Urinary bladder (tissue), 4 donors: ENCODE measurements around the gene KCNK5. TPM values are rescaled to one million over a fixed set of nuclear protein-coding genes. Genes with fewer than 3 reads are reported as not detected.

Source experiments
- DNase-seq: peaks from one replicate; pipeline ENCODE4 v3.0.0-alpha.2; 2015; ENCODE audit errors: extremely low spot score
- H3K27ac ChIP-seq: one replicate; pipeline ENCODE4 v1.5.1; 2013; ENCODE audit warnings: low read depth, mild to moderate bottlenecking, moderate library complexity
- H3K36me3 ChIP-seq: one replicate; pipeline ENCODE4 v1.6.1; 2013; ENCODE audit warnings: mild to moderate bottlenecking, moderate library complexity; ENCODE audit not compliant: insufficient read depth
- H3K4me1 ChIP-seq: one replicate; pipeline ENCODE4 v1.6.1; 2013; ENCODE audit warnings: mild to moderate bottlenecking, moderate library complexity; ENCODE audit not compliant: insufficient read depth
- H3K4me3 ChIP-seq: one replicate; pipeline ENCODE4 v1.5.1; 2013; ENCODE audit warnings: low read depth, low read length
- WGBS: extraction: QIAGEN DNeasy Blood & Tissue Kit; methylation state at CpG from one replicate; pipeline ENCODE4 v1.1.7; 2013; 5-methylcytosine and 5-hydroxymethylcytosine counted together
- polyA plus RNA-seq: library from polyadenylated mRNA; stranded (reverse); fragments of 200-250 nt; gene quantifications from one replicate; pipeline ENCODE4 v1.2.3, GENCODE V29; 2013
- total RNA-seq: library from RNA; depleted of rRNA; stranded (reverse); fragments of >200 nt; gene quantifications from one replicate; pipeline ENCODE4 v1.2.3, GENCODE V29; 2014
- donor health status: healthy with polysubstance abuse.
- donor health status: healthy.

KCNK5 gene
- total and polyA plus RNA-seq, 2 donors, result 2.3 to 3.1 TPM

DNA sequence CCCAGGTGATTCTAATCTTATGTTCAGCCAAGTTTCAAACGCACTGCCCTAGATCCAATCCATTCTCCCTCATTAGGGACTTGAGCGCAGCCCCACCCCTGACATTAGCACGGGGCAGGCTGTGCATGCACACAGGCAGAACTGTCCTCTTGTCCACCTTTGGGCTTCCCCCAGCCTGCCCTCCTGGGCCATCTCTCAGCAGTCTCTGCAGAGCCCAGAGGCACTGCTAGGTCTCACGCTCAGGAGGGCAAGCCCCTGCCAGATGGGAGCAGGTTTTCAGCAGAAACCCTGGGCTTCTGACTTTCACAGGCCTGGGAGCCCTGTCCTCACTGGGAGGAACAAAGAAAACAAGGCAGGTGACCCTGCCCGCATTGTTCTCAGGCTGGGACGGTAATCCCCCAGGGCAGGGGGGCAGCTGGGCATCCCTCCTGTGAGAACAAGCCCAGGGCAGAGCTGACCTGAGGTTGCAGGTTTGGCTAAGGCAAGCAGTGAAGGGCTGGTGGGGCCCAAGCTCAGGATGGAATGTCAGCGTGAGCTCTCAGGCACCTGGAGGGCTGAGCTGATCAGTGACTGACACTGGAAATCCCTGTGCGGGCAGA lies 24.5 kb downstream of the KCNK5 start:
- Histone ChIP-seq H3K4me3 (no peak overlapping the region), H3K4me1 (peaks cover 3% of the 10 kb centered on the region), H3K27ac (no peak overlapping the region), H3K36me3 (no peaks in the 10 kb centered on the region)
- WGBS, result 86% methylated on average over 8 of the region's 8 CpGs
- no peak for DNase-seq

DNA sequence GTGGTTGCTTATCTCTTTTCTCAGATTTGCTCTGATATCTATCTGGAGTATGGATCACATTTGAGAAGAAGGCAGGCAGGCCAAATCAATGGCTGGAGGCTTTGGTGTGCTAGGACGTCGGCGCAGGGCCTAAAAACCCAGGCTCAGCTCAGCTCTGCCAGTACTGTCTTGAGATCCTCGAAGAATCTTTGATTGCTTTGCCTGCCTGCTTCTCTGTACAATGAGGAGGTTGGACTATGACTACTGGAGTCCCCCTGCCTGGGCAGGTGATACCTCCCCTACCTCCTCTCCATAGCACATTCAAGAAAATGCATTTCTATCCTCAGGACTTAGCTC lies 25.1 kb downstream of the KCNK5 start:
- H3K27ac ChIP-seq, result no peak overlapping the region
- H3K36me3 ChIP-seq, result no peaks in the 10 kb centered on the region
- WGBS, result 81% methylated on average over 4 of the region's 4 CpGs
- peaks cover 3% of the 10 kb centered on the region for H3K4me1 ChIP-seq
- H3K4me3 ChIP-seq, result no peak overlapping the region
- no peak for DNase-seq

DNA sequence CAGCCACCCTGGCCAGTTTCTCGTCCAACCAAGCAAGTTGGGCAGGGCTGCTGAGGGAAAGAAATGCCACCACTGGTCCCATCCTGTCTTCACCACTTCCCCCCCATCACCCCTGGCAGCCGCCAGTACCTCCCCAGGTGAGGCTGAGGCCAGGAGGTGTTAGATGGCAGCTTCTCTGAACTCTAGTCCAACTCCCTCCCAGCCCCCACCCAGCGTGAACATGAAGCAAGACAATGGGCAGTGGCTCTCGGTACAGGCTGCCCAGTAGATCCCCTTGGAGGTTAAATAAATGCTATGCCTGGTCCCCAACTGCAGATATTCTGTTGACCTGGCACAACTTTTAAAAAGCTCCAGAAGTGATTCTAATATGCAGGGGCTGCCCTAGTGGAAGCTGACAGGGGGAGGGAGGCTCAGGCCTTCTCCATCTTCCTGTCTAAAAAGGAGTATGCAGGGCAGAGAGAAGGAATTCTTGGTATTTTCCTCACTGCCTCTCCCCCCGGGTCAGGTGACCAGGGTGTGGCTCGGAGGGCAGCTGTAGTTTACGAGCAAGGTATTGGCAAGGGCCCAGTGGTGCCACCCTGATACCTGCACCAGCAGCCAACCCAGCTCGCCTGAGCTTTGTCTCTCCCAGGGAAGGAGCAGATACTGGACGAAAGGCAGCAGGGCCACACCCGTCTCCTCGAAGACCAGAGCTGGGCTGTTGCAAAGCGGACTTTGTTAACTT lies 25.7 kb downstream of the KCNK5 start:
- Histone ChIP-seq H3K4me1 (peaks cover 3% of the 10 kb centered on the region), H3K36me3 (no peaks in the 10 kb centered on the region), H3K27ac (peak overlapping the region; percentile 33), H3K4me3 (no peak overlapping the region)
- 65% methylated on average over 12 of the region's 12 CpGs for WGBS
- peak; percentile 51 for DNase-seq

DNA sequence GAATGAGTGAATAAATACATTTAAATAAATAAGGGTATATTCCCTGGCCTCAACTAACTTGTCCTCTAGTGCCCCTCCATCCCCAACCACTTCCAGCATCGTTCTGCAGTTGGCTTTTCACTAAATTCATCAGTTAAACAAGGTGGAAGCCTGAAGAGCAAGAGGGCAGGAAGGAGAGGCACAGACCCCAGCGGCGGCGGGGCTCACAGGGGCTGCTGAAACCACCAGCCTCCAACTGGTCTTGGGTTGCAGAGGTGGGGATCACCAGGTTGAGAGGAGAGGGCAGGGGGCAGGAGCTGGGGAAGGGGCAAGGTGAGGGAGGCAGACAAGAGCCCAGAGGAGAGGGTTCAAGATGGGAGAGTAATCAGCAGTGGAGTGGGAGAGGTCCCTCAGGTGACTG lies 27.1 kb downstream of the KCNK5 start:
- Histone ChIP-seq H3K36me3 (no peaks in the 10 kb centered on the region), H3K4me1 (peaks cover 3% of the 10 kb centered on the region), H3K27ac (no peak overlapping the region), H3K4me3 (no peak overlapping the region)
- WGBS, result 90% methylated on average over 4 of the region's 4 CpGs
- no peak for DNase-seq

DNA sequence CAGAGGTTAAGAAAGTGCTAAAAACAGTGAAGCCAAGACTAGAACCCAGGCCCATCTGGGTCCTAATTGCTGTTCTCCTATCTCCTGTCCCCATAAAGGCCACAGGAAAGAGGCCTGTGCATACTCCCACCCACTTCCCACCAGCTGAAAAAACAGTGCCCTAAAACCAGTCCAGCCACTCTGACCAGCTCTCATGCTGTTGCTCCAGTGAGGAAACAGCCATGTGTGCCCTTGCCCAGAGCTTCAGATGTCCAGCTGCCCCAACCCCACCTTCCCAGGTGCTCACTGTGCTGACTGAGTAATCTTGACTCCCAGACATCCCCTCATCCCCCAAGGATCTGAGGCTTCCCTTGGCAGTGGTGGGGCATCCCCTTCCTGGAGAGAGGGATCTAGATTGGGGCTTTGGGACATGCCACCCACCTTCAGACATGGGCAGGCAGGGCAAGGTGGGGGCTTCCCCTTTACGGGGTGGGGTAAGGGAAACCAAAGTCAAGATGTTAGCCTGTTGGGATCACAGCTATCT lies 28.7 kb downstream of the KCNK5 start:
- no peaks in the 10 kb centered on the region for H3K36me3 ChIP-seq
- H3K4me3 ChIP-seq, result no peak overlapping the region
- no peak overlapping the region for H3K27ac ChIP-seq
- WGBS, result 86% methylated on average over 1 of the region's 1 CpG
- no peak for DNase-seq
- peaks cover 3% of the 10 kb centered on the region for H3K4me1 ChIP-seq

DNA sequence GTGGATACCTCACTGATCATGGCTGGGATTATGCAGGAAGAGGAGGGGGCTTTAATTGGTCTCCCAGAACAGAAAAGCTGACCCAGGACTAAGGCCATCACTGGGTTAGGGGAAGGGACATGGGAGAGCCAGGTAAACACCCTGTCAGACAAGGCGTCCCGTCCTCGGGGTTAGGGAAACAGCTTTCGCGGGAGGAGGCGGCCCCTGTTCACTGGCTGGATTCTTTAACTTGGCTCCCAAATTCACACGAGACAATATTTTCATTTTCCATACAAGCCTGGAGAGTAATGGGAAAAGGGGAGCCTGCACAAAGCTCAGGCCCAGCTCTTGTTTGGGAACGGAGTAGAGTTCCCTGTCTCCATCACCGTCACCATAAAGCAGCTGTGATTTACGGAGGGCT lies 29.3 kb downstream of the KCNK5 start:
- H3K4me1 ChIP-seq, result peaks cover 3% of the 10 kb centered on the region
- no peak for DNase-seq
- 69% methylated on average over 10 of the region's 10 CpGs for WGBS
- no peaks in the 10 kb centered on the region for H3K36me3 ChIP-seq
- H3K4me3 ChIP-seq, result no peak overlapping the region
- no peak overlapping the region for H3K27ac ChIP-seq

DNA sequence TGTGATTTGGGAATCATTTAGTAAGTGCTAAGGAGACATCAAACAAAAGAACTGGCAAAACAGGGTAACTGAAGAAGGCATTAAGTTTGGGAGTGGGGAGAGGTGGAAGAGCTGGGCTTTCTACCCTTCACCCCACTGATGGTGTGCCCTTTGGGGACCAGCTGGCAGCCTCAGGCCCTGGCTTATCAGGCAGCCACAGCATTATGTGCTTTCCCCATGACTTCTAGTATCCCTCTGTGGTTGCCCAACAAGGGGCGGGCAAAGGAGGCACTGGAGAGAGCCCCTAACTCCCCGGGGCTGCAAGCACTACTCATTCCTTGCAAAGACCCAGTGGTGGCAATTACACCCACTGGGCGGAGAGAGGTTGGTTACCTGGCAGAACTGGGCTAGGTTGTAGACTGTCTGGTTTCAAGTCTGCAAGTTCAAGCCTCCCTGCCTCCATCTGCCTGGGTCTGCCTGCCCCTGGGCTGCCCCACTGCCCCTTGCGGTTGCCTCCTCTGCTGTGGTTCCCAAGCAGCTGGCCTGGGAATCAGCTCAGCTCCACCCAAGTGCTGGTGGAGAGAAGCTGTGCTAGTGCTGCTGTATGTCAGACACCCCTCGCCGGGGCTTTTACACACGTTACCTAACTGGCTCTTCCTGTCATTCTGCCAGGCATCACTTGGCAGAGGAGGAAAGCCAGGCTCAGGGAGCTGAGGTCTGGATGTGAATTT lies 29.9 kb downstream of the KCNK5 start:
- DNase-seq, result no peak
- H3K36me3 ChIP-seq, result no peaks in the 10 kb centered on the region

DNA sequence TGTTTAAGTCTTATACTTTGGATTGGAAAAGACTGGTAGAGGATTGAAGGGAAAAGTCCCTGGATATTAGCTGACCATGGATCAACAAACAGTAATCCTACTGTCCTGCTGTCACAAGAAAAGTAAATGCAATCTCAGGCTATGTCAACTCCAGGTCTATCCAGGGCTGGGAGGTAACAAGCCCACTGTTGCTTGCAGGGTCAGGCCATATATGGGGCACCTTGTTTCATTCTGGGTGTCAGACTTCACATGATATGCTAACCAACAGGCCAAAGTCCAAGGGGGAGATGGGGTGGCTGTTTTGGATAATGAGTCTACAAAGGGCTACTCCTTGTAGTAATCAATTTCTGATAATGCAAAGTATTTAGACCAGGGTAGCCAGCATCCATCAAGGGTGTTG lies 30.7 kb downstream of the KCNK5 start:
- H3K27ac ChIP-seq, result no peak overlapping the region
- H3K36me3 ChIP-seq, result no peaks in the 10 kb centered on the region
- no peak for DNase-seq
- H3K4me3 ChIP-seq, result no peak overlapping the region
- H3K4me1 ChIP-seq, result no peaks in the 10 kb centered on the region

More for the DNA sequence above, 29.9 kb downstream of the KCNK5 start:
- 67% methylated on average over 7 of the region's 7 CpGs for WGBS
- Histone ChIP-seq H3K4me1 (no peaks in the 10 kb centered on the region), H3K27ac (no peak overlapping the region), H3K4me3 (no peak overlapping the region)

DNA sequence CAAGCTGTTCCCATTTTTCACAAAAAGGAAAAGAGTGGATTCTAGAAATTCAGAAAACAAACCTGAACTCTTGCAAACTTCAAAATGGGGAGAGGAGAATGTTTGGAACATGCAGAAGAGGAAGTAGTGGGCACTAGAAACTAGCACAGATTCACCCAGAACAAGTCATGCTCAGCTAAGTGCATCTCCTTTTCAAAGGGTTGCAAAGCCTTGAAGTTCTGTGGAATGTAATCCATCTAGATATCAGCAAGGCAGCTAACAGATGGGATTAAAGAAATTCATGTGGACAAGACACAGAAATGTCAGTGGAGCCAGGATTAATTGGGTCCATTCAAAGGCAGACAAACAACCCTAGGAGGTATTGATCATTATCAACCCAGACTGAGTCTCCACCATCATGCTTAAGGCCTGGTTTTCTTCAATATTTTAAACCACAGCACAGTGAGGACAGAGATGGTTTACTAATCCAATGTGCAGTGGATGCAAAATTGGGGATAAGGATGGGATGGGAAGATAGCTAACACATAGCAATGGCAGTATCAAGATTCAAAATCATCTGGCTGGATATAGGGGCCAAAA lies 31.3 kb downstream of the KCNK5 start:
- no peaks in the 10 kb centered on the region for H3K4me1 ChIP-seq
- no peaks in the 10 kb centered on the region for H3K36me3 ChIP-seq
- H3K27ac ChIP-seq, result no peak overlapping the region
- DNase-seq, result no peak
- H3K4me3 ChIP-seq, result no peak overlapping the region

DNA sequence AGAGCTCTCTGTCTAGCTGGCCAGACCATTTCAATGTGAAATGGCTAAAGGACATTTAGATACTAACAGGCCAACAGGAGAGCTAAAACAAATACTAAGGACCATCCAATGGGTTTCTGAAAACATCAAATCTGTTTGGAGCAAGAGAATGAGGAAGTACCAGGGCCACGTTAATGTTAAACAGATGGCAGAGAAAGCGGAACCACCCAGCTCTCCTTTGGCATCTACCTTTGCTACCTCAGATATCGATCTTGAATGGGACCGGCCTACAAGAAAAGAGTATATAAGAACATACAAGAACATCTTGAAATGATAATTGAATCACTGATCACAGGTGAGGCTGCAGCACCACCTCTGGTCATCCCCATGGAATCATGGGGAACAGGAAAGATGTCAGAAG lies 31.8 kb downstream of the KCNK5 start:
- DNase-seq, result no peak
- H3K4me3 ChIP-seq, result no peak overlapping the region
- H3K36me3 ChIP-seq, result no peaks in the 10 kb centered on the region
- 80% methylated on average over 4 of the region's 4 CpGs for WGBS
- H3K4me1 ChIP-seq, result no peaks in the 10 kb centered on the region
- no peak overlapping the region for H3K27ac ChIP-seq

DNA sequence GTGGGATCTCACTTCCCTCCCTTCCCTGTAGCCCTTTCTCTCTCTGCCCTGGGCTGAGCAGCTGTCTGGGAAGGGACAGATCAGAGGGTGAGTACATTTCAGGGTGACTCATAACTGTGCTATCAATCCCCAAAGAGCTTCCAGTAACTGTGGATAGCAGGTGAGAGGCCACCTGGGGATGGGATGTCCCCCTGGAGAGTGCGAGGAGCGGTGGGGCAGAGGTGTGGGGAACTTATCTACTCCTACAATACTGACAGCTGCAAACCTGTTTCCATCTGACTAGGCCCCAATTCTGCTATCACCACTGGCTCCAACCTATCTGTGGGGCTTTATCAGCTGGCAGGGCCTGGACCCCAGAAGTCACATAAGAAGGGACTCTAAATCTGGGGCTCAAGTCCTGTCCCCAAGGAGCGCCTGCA lies 32.6 kb downstream of the KCNK5 start:
- no peak overlapping the region for H3K27ac ChIP-seq
- no peak for DNase-seq
- H3K4me1 ChIP-seq, result no peaks in the 10 kb centered on the region
- H3K4me3 ChIP-seq, result no peak overlapping the region
- WGBS, result 81% methylated on average over 3 of the region's 3 CpGs
- no peaks in the 10 kb centered on the region for H3K36me3 ChIP-seq

DNA sequence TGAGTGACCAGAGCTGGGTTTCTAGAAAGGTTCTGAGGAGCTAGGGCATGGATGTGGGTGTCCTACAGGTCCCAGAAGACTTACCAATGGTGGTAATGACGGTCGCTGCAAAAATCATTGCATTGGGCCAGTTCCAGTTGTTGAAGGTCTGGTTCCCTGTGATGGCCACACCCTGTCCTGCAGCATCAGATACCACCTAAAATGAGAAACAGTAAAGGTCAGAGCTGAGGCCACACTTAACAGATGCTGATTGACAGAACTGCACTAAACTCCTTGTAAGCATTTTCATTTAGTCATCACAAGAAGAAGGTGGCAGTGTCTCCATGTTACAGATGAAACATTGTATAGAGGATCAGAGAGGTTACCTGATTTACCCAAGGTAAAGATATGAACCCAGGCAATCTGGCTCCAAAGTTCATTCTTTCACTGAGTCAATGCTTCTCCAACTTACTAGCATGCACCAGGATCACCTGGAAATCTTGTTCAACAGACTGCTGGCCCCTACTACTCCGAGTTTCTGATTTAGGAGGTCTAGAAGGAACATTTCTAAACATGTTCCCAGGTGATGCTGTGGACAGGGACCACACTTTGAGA lies 33.4 kb downstream of the KCNK5 start:
- WGBS, result 87% methylated on average over 3 of the region's 3 CpGs
- H3K4me1 ChIP-seq, result no peaks in the 10 kb centered on the region

DNA sequence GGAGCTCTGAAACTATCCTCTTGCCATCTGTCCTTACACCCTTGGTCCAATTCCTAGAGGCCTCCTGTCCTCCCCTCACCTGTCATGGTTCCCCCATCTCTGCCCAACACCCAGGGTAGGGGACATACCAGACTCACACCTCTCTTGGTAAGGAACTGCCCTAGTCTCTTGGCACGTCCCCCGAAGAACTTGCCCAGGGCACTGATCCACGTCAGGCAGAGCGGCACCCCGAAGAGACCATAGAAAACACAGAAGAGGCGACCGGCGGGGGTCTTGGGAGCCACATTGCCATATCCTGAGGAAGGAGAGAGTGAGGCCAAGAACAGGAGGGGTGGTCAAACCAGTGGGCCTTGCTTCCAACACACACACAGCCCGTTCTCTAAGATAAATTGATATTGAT lies 34.8 kb downstream of the KCNK5 start:
- WGBS, result 95% methylated on average over 9 of the region's 9 CpGs
- no peaks in the 10 kb centered on the region for H3K4me1 ChIP-seq

More for the DNA sequence above, 33.4 kb downstream of the KCNK5 start:
- DNase-seq, result no peak
- H3K4me3 ChIP-seq, result no peak overlapping the region
- no peaks in the 10 kb centered on the region for H3K36me3 ChIP-seq
- H3K27ac ChIP-seq, result no peak overlapping the region

More for the DNA sequence above, 34.8 kb downstream of the KCNK5 start:
- Histone ChIP-seq H3K4me3 (no peak overlapping the region), H3K27ac (no peak overlapping the region), H3K36me3 (no peaks in the 10 kb centered on the region)
- no peak for DNase-seq
